HG03354 (cell line): Measurements from ENCODE around the gene CDKN2B-AS1.

ENCODE experiments used
- ATAC-seq: cut with Tn5 transposase; IDR thresholded peaks from one replicate; pipeline ENCODE4 v1.9.1; 2021; ENCODE audit warnings: mild to moderate bottlenecking; ENCODE audit not compliant: unreplicated experiment, poor library complexity, severe bottlenecking

The CDKN2B-AS1 gene

GRCh38 chr9:22002038-22002437 lies 7.4 kb downstream of the CDKN2B-AS1 start:
- ATAC-seq: no peak

GRCh38 chr9:22005021-22005701 lies 10.6 kb downstream of the CDKN2B-AS1 start:
- ATAC-seq: no peak

DNA sequence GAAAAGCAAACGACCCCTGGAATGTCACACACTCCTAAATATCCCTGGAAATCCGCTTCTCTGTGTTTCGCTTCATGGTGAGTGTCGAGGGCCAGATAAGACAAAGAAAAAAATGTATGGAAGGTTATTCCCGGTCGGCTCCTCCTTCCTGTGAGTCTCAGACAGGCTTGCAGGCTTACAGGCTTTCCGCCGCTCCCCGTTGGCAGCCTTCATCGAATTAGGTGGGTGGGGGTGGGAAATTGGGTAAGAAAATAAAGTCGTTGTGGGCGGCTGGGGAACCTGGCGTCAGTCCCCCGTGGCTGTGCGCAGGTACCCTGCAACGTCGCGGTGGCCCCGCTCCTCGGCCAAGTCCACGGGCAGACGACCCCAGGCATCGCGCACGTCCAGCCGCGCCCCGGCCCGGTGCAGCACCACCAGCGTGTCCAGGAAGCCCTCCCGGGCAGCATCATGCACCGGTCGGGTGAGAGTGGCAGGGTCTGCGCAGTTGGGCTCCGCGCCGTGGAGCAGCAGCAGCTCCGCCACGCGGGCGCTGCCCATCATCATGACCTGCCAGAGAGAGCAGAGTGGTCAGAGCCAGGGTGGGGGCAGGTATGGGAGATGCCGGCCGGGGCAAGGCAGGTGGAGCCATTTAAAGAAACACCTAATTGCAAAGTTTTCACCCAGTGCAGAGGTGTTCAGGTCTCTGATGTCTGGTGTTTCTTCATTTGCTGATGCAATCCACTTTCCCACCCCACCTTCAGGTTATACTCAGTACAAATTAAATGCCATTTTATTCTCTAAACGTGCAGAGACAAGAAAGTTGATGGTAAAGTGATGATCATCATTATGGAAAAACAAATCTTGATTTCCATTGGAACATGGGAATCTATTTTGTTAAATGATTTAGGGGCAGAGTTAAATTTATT lies 11.4 kb downstream of the CDKN2B-AS1 start:
- no peak for ATAC-seq

DNA sequence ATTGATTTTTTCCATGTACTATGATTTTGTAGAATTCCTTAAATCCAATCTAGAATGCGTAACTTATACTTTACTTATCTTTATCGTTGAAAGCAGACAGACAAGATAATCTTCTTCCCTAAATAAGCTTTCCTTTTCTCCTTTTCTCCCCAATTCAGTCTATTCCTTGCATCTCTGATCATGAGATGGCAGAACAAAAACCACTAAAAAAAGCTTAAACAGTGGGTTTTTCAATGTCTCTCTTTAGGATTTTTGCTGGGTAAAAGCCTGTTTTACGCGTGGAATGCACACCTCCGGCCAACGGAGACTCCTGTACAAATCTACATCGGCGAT lies 13.8 kb downstream of the CDKN2B-AS1 start:
- ATAC-seq: no peak

DNA sequence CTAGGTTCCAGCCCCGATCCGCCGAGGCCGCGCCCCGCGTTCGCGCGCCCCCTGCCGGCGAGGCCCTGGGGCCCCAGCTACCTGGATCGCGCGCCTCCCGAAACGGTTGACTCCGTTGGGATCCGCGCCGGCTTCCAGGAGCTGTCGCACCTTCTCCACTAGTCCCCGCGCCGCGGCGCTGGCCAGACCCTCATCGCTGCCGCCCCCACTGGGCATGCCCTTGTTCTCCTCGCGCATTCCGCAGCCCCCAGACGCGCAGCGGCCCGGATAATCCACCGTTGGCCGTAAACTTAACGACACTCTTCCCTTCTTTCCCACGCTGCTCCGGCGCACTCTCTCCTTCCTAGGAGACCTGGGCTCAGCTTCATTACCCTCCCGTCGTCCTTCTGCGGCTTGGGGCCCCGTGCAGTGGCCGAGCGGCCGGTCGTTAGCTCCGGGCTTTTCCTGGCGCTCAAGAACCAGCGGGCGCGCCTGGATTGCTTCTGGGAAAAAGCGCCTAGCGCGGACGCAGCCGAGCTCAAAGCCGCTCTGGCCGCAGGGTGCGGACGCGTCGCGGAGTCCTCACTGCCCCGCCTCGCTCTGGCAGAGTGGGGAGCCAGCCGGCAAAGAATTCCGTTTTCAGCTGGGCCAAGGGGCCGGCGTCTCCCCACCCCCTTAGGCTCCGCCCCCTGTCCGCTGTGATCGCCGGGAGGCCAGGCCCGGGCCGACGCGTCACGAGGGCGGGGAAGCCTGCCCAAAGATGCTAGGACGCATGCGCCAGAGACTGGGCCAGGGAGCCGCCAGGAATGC lies 14.3 kb downstream of the CDKN2B-AS1 start, which contains the start of gene CDKN2B:
Gene CDKN2B, minus strand, starts transcription at position 589 of the 789 bp plus-strand sequence. Its CDS starts 352 bp downstream, at position 237.
- ATAC-seq: peak; percentile 91

- ATAC-seq: peak; percentile 46
Observed at GRCh38 chr9:22009506-22009867, 14.9 kb downstream of the CDKN2B-AS1 start.

DNA sequence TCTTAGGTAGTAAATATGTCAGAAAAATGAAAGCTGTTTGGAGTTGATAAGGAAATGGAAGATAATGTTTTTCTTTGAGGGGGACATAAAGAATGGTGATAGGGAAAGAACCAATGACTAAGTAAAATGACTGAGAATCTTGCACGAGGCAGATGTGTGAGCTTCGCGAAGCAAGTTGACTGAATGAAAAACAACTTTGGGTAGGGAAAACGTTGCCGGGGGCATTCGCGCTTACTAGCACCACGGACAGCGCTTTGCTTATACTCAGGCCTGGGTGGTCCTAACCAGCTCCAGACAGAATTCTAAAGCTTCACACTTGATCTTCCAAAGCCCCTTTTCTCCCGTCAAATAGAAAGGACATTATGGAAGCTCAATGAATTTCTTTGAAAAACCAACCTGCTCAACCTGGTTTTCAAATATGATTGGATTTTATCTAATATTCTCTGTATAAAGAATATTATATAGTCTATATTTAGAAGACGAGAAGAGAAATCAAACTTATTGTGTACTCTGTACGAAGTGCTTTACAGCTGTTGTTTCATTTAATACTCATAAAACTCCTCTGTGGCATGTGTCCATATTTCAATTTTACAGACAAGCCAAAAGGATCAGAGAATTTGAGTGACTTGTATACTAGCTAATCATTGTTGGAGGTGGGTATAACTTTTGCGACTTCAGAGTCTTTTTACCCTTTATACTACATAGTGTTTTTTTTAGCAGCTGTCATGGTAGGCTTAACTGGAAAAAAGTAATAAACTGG lies 16.5 kb downstream of the CDKN2B-AS1 start:
- ATAC-seq: no peak

DNA sequence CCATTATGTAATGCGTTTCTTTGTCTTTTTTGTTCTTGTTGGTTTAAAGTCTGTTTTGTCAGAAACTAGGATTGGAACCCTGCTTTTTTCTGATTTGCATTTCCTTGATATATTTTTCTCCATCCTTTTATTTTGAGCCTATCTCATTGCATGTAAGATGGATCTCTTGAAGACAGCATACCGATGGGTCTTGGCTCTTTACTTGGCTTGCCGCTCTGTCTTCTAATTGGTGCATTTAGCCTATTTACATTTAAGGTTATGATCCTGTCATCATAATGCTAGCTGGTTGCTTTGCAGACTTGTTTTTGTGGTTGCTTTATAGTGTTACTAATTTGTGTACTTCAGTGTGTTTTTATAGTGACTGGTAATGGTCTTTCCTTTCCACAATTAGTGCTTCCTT lies 27.8 kb downstream of the CDKN2B-AS1 start:
- no peak for ATAC-seq

DNA sequence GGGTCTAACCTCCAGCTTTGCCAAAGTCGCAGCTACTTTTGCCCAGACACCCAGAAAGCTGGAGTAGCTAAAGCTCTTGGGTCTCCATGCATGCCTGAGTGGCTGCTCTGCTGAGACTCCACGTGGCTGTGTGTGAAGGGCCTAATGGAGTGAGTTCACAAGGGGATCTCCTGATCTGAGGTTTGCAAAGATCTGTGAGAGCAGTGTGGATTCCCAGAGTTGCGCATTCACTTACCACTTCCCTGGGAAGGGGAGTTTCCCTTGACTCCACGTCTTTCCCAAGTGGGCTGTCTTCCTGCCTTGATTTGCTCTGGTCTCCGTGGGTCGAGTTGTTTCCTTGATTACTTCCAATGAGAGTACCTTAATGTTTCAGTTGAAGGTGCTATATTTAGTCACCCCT lies 32.1 kb downstream of the CDKN2B-AS1 start:
- ATAC-seq: no peak

DNA sequence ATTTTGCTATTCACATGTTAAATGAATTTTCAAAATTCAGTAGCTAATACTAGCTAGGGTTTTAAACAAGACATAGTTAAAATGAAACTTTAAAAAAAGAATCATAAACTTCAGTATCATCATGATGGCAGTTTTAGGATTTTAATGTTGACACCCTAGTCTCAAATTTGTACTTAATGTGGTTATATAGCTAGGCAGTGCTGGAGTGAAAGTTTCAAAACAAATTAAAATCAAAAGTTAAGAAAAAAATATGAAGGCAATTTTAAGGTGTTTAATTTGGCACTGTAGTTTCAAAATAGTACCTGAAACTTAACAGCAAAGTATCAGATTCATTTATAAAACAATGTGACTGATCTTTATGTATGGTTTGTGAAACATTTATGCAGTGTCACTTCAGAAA lies 33.8 kb downstream of the CDKN2B-AS1 start:
- ATAC-seq: no peak

GRCh38 chr9:22029231-22029630 lies 34.6 kb downstream of the CDKN2B-AS1 start:
- no peak for ATAC-seq

- peak; percentile 75 for ATAC-seq
Observed at GRCh38 chr9:22030101-22030598, 35.6 kb downstream of the CDKN2B-AS1 start.

GRCh38 chr9:22031655-22032411 lies 37.2 kb downstream of the CDKN2B-AS1 start:
- no peak for ATAC-seq

GRCh38 chr9:22033012-22033630 lies 38.5 kb downstream of the CDKN2B-AS1 start:
- no peak for ATAC-seq

GRCh38 chr9:22035591-22036011 lies 41.0 kb downstream of the CDKN2B-AS1 start:
- ATAC-seq: no peak

- ATAC-seq: no peak
Observed at GRCh38 chr9:22036866-22037626, 42.5 kb downstream of the CDKN2B-AS1 start.

- peak; percentile 62 for ATAC-seq
Observed at GRCh38 chr9:22037954-22038690, 43.5 kb downstream of the CDKN2B-AS1 start.
